Right renal pelvis (tissue), 4 donors: ENCODE measurements around the gene GNAO1. TPM values are rescaled to one million over a fixed set of nuclear protein-coding genes. Genes with fewer than 3 reads are reported as not detected.
"Not testable (repeated sequence)": the region's sequence is repeated elsewhere in the genome, so short reads cannot be mapped to it uniquely, and the experiment has no call there.

ENCODE experiments used
- DNase-seq, 4 donors: peaks; one replicate each; pipeline ENCODE4 v3.0.0-alpha.2; 2013; ENCODE audit warnings: low read depth in 4 of 4, low spot score in 3 of 4, missing footprints in 1 of 4
- polyA plus RNA-seq, 4 donors: library from polyadenylated mRNA; unstranded; fragments of 120-200 nt; gene quantifications; one replicate each; pipeline ENCODE4 v1.2.1, GENCODE V29; 2013; ENCODE audit not compliant: insufficient read length in 4 of 4

The GNAO1 gene
- polyA plus RNA-seq, 4 donors: 4.7 to 7.1 (median 6.4) TPM

GRCh38 chr16:56373003-56373402 lies 181.7 kb downstream of the GNAO1 start:
- peak in 2 of 4 donors; percentile 46 to 55 for DNase-seq

GRCh38 chr16:56375792-56376191 lies 184.5 kb downstream of the GNAO1 start:
- DNase-seq: not testable (repeated sequence)

DNA sequence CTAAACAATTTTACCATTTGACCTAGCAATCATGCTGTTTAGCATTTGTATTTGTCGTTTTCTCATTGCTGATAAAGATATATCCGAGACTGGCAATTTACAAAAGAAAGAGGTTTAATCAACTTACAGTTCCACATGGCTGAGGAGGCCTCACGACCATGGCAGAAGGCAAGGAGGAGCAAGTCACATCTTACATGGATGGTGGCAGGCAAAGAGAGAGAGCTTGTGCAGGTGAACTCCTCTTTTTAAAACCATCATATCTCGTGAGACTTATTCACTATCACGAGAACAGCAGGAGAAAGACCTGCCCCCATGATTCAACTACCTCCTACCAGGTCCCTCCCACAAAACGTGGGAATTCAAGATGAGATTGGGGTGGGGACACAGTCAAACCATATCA lies 187.8 kb downstream of the GNAO1 start:
- DNase-seq: not testable (repeated sequence)

GRCh38 chr16:56380778-56381485 lies 189.6 kb downstream of the GNAO1 start:
- not testable (repeated sequence) for DNase-seq

- no peak for DNase-seq
Observed at GRCh38 chr16:56382459-56382858, 191.2 kb downstream of the GNAO1 start.

GRCh38 chr16:56382901-56383355 lies 191.6 kb downstream of the GNAO1 start:
- DNase-seq: no peak

DNA sequence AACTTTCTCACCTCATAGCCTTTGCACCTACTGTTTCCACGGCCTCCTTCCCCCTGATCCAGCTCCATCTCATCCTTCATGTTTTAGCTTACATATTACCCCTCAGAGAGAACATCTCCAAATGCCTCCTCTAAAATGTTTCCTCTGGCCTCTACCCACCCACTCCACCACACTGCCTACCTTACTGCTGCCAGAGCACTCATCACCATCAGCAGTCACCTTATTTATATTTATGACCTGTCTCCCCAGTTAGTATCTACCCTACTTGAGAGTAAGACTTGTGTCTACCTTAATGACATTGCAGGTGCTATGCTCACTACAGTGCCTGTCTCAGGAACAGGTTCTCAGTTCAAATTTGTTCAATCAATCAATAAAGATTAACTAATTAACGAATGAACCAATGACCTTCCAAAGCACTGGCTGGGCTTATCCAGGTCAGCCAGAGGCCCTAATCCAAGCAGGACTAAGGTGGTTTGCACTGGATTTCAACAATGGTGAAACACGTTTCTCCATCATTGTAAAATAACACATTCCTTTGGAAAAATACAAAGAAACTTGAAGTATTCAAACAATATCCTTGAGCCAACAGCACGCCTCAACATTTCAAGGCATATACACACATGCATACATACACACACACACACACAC lies 192.9 kb downstream of the GNAO1 start:
- no peak for DNase-seq

GRCh38 chr16:56387396-56387795 lies 196.1 kb downstream of the GNAO1 start:
- no peak for DNase-seq

- no peak for DNase-seq
Observed at GRCh38 chr16:56388209-56388608, 196.9 kb downstream of the GNAO1 start.

- no peak for DNase-seq
Observed at GRCh38 chr16:56389554-56389953, 198.3 kb downstream of the GNAO1 start.

- not testable (repeated sequence) for DNase-seq
Observed at GRCh38 chr16:56396724-56397123, 205.4 kb downstream of the GNAO1 start.

GRCh38 chr16:56399047-56399446 lies 207.8 kb downstream of the GNAO1 start:
- no peak for DNase-seq

DNA sequence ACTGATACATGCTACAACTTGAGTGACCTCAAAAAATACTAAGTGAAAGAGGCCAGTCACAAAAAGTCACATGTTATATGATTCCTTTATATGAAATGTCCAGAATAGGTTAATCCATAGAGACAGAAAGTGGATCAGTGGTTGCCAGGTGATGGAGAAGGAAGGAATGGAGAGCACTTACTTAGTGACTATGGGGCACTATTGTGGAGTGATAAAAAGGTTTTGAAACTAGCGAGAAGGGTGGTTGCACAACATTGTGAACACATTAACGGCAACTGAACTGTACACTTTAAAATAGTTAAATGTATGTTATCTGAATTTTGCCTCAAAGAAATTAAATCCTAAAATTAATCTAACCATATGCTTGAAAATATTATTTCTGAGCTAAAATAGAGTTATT lies 208.2 kb downstream of the GNAO1 start:
- no peak for DNase-seq

- DNase-seq: no peak
Observed at GRCh38 chr16:56400458-56400857, 209.2 kb downstream of the GNAO1 start.

DNA sequence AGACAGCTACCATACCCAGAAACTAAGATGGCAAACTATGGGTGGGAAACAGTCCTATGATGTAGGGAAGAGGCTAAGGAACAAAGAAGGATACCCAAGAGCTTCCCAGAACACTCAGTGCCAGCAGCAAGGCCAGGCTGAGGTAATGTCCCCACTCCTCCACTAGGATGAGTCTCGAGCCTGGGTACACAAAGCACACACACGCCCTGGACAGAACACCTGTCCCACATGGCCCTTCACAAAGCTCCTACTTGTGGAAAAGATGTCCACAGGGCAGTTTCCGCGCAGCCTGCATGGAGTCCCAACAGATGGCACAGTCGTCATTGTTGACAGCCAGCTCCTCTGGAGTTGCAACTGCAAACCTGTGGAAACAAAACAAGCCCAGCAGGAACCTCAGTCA lies 210.2 kb downstream of the GNAO1 start:
- no peak for DNase-seq

- no peak for DNase-seq
Observed at GRCh38 chr16:56405977-56406672, 214.8 kb downstream of the GNAO1 start.

Other genes starting within 250 kb of the GNAO1 start
- gene AMFR, start 234.1 kb downstream of the GNAO1 start, polyA plus RNA-seq: 100 to 1,000 TPM; 118 to 141 (median 128) TPM